ENCODE data around the gene ANKFN1. TPM values are rescaled to one million over a fixed set of nuclear protein-coding genes. Genes with fewer than 3 reads are reported as not detected.

ANKFN1 gene
- total RNA-seq, 1 donor from 2014 or later: 0.96 TPM

DNA sequence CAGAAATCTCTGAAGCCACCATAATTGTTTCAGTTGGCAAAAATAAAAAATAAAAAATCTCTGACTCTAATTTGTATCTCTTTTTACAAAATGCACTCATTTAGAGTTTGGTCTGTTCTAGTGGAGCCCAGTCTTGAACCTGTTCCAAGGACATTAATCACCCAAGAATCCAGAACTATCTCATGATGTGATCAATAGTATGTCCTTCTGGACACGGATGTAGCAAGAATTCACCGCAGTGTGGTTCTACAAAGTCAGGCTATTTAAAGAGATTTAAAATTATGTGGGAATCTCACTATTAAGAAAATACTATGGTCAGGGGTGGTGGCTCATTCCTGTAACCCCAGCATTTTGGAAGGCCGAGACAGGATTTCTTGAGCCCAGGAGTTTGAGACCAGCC is 21.8 kb upstream of the ANKFN1 start:
- Mint-ChIP-seq H3K36me3 (ENCODE audit: unreplicated experiment) (no peaks in the 10 kb centered on the region), H3K27ac (ENCODE audit: unreplicated experiment) (no peak overlapping the region), H3K4me1 (ENCODE audit: low read depth, unreplicated experiment) (peaks cover 9% of the 10 kb centered on the region), H3K9me3 (ENCODE audit: unreplicated experiment) (no peaks in the 10 kb centered on the region), H3K4me3 (ENCODE audit: unreplicated experiment) (no peak overlapping the region), H3K27me3 (ENCODE audit: unreplicated experiment) (peaks cover 2% of the 10 kb centered on the region)
- DNase-seq: no peak
- TF ChIP-seq, protein P1, sequence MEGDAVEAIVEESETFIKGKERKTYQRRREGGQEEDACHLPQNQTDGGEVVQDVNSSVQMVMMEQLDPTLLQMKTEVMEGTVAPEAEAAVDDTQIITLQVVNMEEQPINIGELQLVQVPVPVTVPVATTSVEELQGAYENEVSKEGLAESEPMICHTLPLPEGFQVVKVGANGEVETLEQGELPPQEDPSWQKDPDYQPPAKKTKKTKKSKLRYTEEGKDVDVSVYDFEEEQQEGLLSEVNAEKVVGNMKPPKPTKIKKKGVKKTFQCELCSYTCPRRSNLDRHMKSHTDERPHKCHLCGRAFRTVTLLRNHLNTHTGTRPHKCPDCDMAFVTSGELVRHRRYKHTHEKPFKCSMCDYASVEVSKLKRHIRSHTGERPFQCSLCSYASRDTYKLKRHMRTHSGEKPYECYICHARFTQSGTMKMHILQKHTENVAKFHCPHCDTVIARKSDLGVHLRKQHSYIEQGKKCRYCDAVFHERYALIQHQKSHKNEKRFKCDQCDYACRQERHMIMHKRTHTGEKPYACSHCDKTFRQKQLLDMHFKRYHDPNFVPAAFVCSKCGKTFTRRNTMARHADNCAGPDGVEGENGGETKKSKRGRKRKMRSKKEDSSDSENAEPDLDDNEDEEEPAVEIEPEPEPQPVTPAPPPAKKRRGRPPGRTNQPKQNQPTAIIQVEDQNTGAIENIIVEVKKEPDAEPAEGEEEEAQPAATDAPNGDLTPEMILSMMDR (IDR thresholded peaks at IDR 0.05; ENCODE audit: partially characterized antibody, unreplicated experiment): no peak

DNA sequence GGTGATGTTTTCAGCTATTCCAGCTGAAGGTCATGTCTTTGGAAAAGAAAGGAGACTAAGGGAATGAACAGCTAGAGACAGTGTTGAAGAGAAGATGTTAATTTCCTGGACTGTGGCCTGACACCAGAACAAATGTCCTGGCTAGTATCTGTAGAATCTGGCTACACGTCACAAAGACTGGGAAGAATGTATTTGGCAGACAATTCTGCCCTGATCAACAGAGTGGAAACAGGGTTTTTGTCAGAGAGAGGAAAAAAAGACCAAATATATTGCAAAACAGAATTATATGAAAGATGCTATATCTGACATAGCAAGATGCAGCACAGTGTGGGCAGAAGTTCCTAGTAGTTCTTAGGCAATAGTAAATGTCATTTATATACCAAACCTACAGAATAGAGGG is 17.0 kb upstream of the ANKFN1 start:
- TF ChIP-seq, protein P1 (IDR thresholded peaks at IDR 0.05; ENCODE audit: partially characterized antibody, unreplicated experiment): no peak
- H3K4me1 Mint-ChIP-seq (ENCODE audit: low read depth, unreplicated experiment): no peaks in the 10 kb centered on the region
- H3K27ac Mint-ChIP-seq (ENCODE audit: unreplicated experiment): no peak overlapping the region
- peaks cover under 1% of the 10 kb centered on the region for H3K27me3 Mint-ChIP-seq (ENCODE audit: unreplicated experiment)
- DNase-seq: no peak
- no peak overlapping the region for H3K4me3 Mint-ChIP-seq (ENCODE audit: unreplicated experiment)
- no peaks in the 10 kb centered on the region for H3K36me3 Mint-ChIP-seq (ENCODE audit: unreplicated experiment)
- H3K9me3 Mint-ChIP-seq (ENCODE audit: unreplicated experiment): no peaks in the 10 kb centered on the region

DNA sequence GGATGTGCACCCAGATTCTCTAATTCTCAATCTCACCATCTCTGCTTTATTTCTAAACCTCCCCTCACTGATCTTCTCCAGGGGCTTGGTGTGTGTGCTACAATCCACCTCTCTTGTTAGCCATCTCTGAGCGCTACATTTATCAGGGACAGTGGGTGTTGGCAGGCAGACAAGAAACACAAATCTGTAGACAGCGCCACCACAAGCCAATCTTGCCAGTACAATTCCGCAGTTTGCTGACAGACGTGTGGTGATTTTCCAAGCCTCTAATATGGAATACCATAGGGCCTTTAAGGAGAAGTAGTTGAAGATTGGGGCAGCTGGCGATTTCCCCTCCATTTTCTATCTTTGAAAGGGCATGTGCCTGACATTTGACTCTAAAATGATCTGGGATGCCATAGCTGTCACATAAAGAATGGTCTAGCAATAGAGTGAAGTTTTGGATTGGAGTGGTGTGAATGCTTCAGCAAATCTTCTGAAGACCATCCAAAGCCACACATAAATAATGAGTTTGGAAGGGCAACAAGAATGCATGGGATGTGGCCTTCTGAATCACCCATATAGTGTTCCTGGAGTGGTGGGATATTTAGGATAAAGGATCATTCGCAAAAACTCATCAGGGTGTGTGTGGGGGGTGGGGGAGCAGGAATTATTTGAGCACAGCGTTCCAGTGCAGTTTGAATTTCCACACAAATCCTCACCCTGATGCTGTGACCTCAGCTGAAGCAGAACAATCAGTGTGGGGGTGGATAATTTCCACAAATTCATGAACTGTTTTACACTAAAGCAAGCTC is 12.0 kb upstream of the ANKFN1 start:
- Mint-ChIP-seq H3K36me3 (ENCODE audit: unreplicated experiment) (no peaks in the 10 kb centered on the region), H3K27ac (ENCODE audit: unreplicated experiment) (no peak overlapping the region), H3K9me3 (ENCODE audit: unreplicated experiment) (no peaks in the 10 kb centered on the region), H3K4me1 (ENCODE audit: low read depth, unreplicated experiment) (peaks cover 5% of the 10 kb centered on the region), H3K4me3 (ENCODE audit: unreplicated experiment) (no peak overlapping the region), H3K27me3 (ENCODE audit: unreplicated experiment) (peaks cover 2% of the 10 kb centered on the region)
- DNase-seq: no peak
- TF ChIP-seq, protein P1 (IDR thresholded peaks at IDR 0.05; ENCODE audit: partially characterized antibody, unreplicated experiment): no peak

DNA sequence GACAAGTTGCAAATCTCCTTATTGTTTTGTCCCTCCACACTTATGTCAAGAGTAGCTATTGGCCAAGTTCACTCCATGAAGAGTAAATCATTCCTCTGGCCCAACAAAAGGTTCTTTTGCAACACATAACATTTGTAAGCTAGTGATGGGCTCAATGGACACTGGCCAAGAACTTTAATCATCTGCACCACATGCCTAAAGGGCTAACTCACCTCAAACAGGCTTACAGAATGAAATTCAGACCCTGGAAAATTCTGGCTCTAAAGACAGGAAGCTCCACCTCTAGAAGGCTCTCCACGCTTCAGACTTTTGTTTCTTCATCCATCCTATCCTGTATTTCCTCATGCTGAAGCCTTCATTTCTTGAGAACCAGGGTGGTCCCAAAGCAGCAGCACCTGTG is 10.9 kb upstream of the ANKFN1 start:
- Mint-ChIP-seq H3K36me3 (ENCODE audit: unreplicated experiment) (peaks cover 5% of the 10 kb centered on the region), H3K9me3 (ENCODE audit: unreplicated experiment) (peaks cover 2% of the 10 kb centered on the region), H3K27ac (ENCODE audit: unreplicated experiment) (no peak overlapping the region), H3K4me1 (ENCODE audit: low read depth, unreplicated experiment) (peaks cover 5% of the 10 kb centered on the region), H3K4me3 (ENCODE audit: unreplicated experiment) (no peak overlapping the region), H3K27me3 (ENCODE audit: unreplicated experiment) (peaks cover 2% of the 10 kb centered on the region)
- DNase-seq: no peak
- TF ChIP-seq, protein P1 (IDR thresholded peaks at IDR 0.05; ENCODE audit: partially characterized antibody, unreplicated experiment): no peak

DNA sequence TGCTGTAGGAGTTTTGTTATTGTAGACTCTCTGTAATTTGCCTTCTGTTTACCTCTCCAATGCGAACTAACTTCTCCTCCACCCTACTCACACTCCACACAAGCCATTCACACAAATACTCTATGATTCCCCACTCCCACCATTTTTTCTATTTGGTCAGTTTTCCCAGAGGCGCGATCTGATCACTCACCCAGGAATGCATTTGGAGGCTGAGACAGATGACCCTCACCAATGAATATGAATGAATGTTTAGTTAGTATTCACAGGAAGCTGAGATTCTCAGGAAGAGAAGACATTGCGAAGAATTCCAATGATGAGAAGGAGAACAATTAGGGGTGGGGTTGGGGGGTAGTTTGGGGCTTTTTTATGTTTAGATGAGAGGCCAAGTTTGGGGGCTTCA is 10.5 kb upstream of the ANKFN1 start:
- Mint-ChIP-seq H3K9me3 (ENCODE audit: unreplicated experiment) (peaks cover 2% of the 10 kb centered on the region), H3K36me3 (ENCODE audit: unreplicated experiment) (peaks cover 5% of the 10 kb centered on the region), H3K27ac (ENCODE audit: unreplicated experiment) (no peak overlapping the region), H3K4me3 (ENCODE audit: unreplicated experiment) (no peak overlapping the region), H3K4me1 (ENCODE audit: low read depth, unreplicated experiment) (peaks cover 5% of the 10 kb centered on the region), H3K27me3 (ENCODE audit: unreplicated experiment) (peaks cover 2% of the 10 kb centered on the region)
- no peak for DNase-seq
- TF ChIP-seq, protein P1 (IDR thresholded peaks at IDR 0.05; ENCODE audit: partially characterized antibody, unreplicated experiment): no peak
